Measurements from ENCODE around the gene NFKB1. TPM values are rescaled to one million over a fixed set of nuclear protein-coding genes. Genes with fewer than 3 reads are reported as not detected.
A peak's percentile ranks its signal among the peaks of the same experiment; 100 is the strongest.

Gene NFKB1
- total and polyA plus RNA-seq, 10 donors = 15.9 to 94.4 (median 55.3) TPM

GRCh38 chr4:102514298-102514964 lies 13.3 kb downstream of the NFKB1 start:
- Histone ChIP-seq H3K36me3 (peaks cover 0 to 13% (median 0%) of the 10 kb centered on the region in 6 donors), H3K27ac (no peak overlapping the region), H3K9me3 (peaks cover 0 to 20% (median 15%) of the 10 kb centered on the region in 8 donors), H3K4me3 (no peak overlapping the region), H3K4me1 (peaks cover 6 to 60% (median 19%) of the 10 kb centered on the region in 6 donors), H3K27me3 (replicated peaks in 1 of 7) (no peaks in the 10 kb centered on the region)
- 81 to 89% (median 85%) methylated on average over 6 of the region's 6 CpGs for WGBS, 5 donors
- TF ChIP-seq POLR2A (IDR thresholded peaks at IDR 0.05) = no peak
- TF ChIP-seq POLR2AphosphoS5 (IDR thresholded peaks at IDR 0.05) = no peak
- TF ChIP-seq, protein P1, sequence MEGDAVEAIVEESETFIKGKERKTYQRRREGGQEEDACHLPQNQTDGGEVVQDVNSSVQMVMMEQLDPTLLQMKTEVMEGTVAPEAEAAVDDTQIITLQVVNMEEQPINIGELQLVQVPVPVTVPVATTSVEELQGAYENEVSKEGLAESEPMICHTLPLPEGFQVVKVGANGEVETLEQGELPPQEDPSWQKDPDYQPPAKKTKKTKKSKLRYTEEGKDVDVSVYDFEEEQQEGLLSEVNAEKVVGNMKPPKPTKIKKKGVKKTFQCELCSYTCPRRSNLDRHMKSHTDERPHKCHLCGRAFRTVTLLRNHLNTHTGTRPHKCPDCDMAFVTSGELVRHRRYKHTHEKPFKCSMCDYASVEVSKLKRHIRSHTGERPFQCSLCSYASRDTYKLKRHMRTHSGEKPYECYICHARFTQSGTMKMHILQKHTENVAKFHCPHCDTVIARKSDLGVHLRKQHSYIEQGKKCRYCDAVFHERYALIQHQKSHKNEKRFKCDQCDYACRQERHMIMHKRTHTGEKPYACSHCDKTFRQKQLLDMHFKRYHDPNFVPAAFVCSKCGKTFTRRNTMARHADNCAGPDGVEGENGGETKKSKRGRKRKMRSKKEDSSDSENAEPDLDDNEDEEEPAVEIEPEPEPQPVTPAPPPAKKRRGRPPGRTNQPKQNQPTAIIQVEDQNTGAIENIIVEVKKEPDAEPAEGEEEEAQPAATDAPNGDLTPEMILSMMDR (IDR thresholded peaks at IDR 0.05 in 8 of 11, conservative IDR thresholded peaks at IDR 0.05 in 3 of 11) = no peak
- intact Hi-C loops (cut with DNase I; ENCODE audit: low total_unique reads) = no loop called here
- DNase-seq = no peak

- peaks cover 0 to 20% (median 15%) of the 10 kb centered on the region in 8 donors for H3K9me3 ChIP-seq
- H3K36me3 ChIP-seq = peaks cover 0 to 11% (median 0%) of the 10 kb centered on the region in 6 donors
- H3K27ac ChIP-seq = no peak overlapping the region
- H3K4me1 ChIP-seq = peaks cover 22 to 64% (median 42%) of the 10 kb centered on the region in 6 donors
- no peak for DNase-seq
- TF ChIP-seq, protein P1 (IDR thresholded peaks at IDR 0.05 in 8 of 11, conservative IDR thresholded peaks at IDR 0.05 in 3 of 11) = no peak
- H3K4me3 ChIP-seq = no peak overlapping the region
- intact Hi-C loops (cut with DNase I; ENCODE audit: low total_unique reads) = no loop called here
- no peaks in the 10 kb centered on the region for H3K27me3 ChIP-seq (replicated peaks in 1 of 7)
Observed at GRCh38 chr4:102517753-102518152, 16.6 kb downstream of the NFKB1 start.

DNA sequence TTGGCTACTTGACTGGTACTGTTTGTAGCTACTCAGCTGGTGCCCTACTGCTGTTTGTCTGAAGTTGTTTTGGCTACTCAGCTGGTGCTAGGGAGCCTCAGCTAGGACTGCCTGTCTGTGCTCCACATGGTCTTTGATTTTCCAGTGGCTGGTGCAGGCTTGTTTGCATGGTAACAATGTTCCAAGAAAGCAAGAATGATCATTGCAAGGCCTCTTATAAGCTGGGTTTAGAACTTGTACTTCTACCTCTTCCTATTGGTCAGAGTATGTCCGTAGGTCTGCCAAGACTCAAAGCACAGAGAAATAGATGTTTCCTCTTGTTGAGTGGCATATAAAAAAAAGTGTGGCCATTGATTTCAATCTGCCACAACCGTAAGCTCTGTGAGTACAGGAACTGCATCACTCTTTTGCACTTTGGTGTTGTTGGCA lies 17.6 kb downstream of the NFKB1 start:
- Histone ChIP-seq H3K27me3 (replicated peaks in 1 of 7) (no peaks in the 10 kb centered on the region), H3K4me3 (no peak overlapping the region), H3K9me3 (peaks cover 0 to 20% (median 15%) of the 10 kb centered on the region in 8 donors), H3K36me3 (peaks cover 0 to 8% (median 0%) of the 10 kb centered on the region in 6 donors), H3K4me1 (peaks cover 25 to 71% (median 48%) of the 10 kb centered on the region in 6 donors), H3K27ac (peak overlapping the region in 1 of 8 donors; percentile 28)
- TF ChIP-seq, protein P1 (IDR thresholded peaks at IDR 0.05 in 8 of 11, conservative IDR thresholded peaks at IDR 0.05 in 3 of 11) = no peak
- no peak for TF ChIP-seq POLR2AphosphoS5 (IDR thresholded peaks at IDR 0.05)
- TF ChIP-seq POLR2A (IDR thresholded peaks at IDR 0.05) = no peak
- DNase-seq = no peak
- WGBS, 5 donors = 36 to 53% (median 45%) methylated on average over 2 of the region's 2 CpGs
- intact Hi-C loops (cut with DNase I; ENCODE audit: low total_unique reads) = no loop called here

- H3K36me3 ChIP-seq = peaks cover 0 to 7% (median 0%) of the 10 kb centered on the region in 6 donors
- H3K27me3 ChIP-seq (replicated peaks in 1 of 7) = no peaks in the 10 kb centered on the region
- H3K4me3 ChIP-seq = no peak overlapping the region
- peaks cover 25 to 83% (median 54%) of the 10 kb centered on the region in 6 donors for H3K4me1 ChIP-seq
- TF ChIP-seq, protein P1 (IDR thresholded peaks at IDR 0.05 in 8 of 11, conservative IDR thresholded peaks at IDR 0.05 in 3 of 11) = no peak
- TF ChIP-seq POLR2AphosphoS5 (IDR thresholded peaks at IDR 0.05) = no peak
- no peak for TF ChIP-seq POLR2A (IDR thresholded peaks at IDR 0.05)
- H3K27ac ChIP-seq = no peak overlapping the region
- DNase-seq = no peak
- intact Hi-C loops (cut with DNase I; ENCODE audit: low total_unique reads) = no loop called here
- peaks cover 0 to 18% (median 15%) of the 10 kb centered on the region in 8 donors for H3K9me3 ChIP-seq
- WGBS, 5 donors = 65 to 89% (median 80%) methylated on average over 3 of the region's 3 CpGs
Observed at GRCh38 chr4:102519925-102520324, 18.8 kb downstream of the NFKB1 start.
